Osteoblast (primary cell): ENCODE results near the gene NOP58. TPM values are rescaled to one million over a fixed set of nuclear protein-coding genes. Genes with fewer than 3 reads are reported as not detected.
"Not testable (repeated sequence)": the region's sequence is repeated elsewhere in the genome, so short reads cannot be mapped to it uniquely, and the experiment has no call there.

Experiments
- DNase-seq: peaks from one replicate; pipeline ENCODE4 v3.0.0; 2011; ENCODE audit warnings: low spot score, mixed read lengths; ENCODE audit not compliant: insufficient read length; ENCODE audit errors: missing footprints
- H2AFZ ChIP-seq: 2 replicates; pipeline ENCODE4 v1.6.0; 2011; ENCODE audit warnings: mild to moderate bottlenecking, low read length
- H3K27ac ChIP-seq: 2 replicates; pipeline ENCODE4 v1.5.1; 2011; ENCODE audit warnings: mild to moderate bottlenecking, low read depth, low read length, moderate library complexity
- H3K27me3 ChIP-seq: 2 replicates; pipeline ENCODE4 v1.6.0; 2012; ENCODE audit warnings: mild to moderate bottlenecking, control low read depth, inconsistent platforms, low read length, moderate library complexity; ENCODE audit not compliant: insufficient read depth
- H3K36me3 ChIP-seq: 2 replicates; pipeline ENCODE4 v1.5.1; 2011; ENCODE audit warnings: mild to moderate bottlenecking, low read length, control low read depth, moderate library complexity; ENCODE audit not compliant: insufficient read depth
- H3K4me1 ChIP-seq: 2 replicates; pipeline ENCODE4 v1.5.1; 2011; ENCODE audit warnings: mild to moderate bottlenecking, low read length, control low read depth, moderate library complexity; ENCODE audit not compliant: insufficient read depth
- H3K4me2 ChIP-seq: 2 replicates; pipeline ENCODE4 v1.6.0; 2011; ENCODE audit warnings: mild to moderate bottlenecking, low read length; ENCODE audit not compliant: insufficient read depth
- H3K4me3 ChIP-seq: fragments of 200-600 bp; sonication (generic); 3 replicates; pipeline ENCODE4 v1.5.1; 2012; ENCODE audit warnings: mild to moderate bottlenecking, low read length, inconsistent platforms; ENCODE audit not compliant: insufficient read depth
- H3K79me2 ChIP-seq: 2 replicates; pipeline ENCODE4 v1.6.0; 2012; ENCODE audit warnings: mild to moderate bottlenecking, low read length, control low read depth, inconsistent platforms; ENCODE audit not compliant: insufficient read depth
- H3K9me3 ChIP-seq: 2 replicates; pipeline ENCODE4 v1.5.1; 2011; ENCODE audit warnings: low read depth, low read length, control low read depth
- H4K20me1 ChIP-seq: 2 replicates; pipeline ENCODE4 v1.6.0; 2012; ENCODE audit warnings: mild to moderate bottlenecking, low read length, control low read depth; ENCODE audit not compliant: insufficient read depth
- total RNA-seq: library from RNA; depleted of rRNA; stranded (reverse); fragments of >200 nt; gene quantifications from 2 replicates; pipeline ENCODE4 v1.2.3, GENCODE V29; 2012
- TF ChIP-seq, protein P1 (sequence below): IDR thresholded peaks from 2 replicates; pipeline ENCODE4 v1.5.1; 2011; ENCODE audit warnings: mild to moderate bottlenecking, low read depth, low read length, moderate library complexity; ENCODE audit errors: extremely low read depth

Gene NOP58
- total RNA-seq, 1 donor: 41.3 TPM

DNA sequence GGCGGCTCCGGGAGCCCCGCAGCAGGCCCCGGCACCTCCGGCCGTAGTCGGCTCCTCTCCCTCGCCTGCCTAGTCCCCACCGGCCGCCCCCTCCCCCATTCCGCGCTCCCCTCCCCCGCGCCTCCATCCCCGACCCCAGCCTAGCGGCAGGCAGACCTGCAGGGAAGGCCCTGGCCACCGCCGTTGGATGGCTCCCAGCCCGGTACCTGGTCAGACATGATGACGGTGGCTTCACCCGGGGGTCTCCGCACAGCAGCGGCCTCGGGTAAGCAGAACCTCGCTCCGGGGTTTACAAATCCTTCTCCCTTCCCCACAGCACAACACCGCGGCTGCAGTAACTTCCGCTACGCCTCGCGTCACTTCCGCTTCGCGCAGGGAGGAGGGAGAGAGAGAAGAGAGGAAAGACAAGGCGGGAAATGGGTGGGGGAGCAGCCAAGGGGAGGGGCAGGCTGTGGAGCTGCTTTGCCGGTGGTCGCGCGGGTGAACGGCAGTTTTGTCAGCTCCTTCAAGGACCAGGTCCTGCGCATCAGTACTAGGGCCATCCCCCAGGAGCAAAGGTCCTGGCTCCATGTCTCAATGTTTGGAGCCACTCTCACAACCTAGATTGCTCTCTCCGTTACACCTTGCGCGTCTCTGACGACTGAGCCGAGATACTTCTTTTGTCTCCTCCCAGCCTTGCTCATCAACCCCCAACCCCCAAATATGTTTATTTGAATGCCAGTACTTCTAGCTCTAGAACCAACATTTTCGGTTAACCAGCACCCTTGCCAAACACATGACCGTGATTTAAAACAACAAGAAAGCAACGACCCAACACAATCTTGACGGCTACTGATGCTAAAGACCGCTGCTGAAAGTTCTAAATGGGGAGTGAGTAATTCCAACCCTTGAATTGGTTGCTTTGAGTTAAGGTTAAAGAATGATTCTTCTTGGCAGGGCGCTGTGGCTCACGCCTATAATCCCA lies 27.0 kb upstream of the NOP58 start, which contains the start of gene SUMO1:
Gene SUMO1, minus strand, starts transcription at position 364 of the 964 bp plus-strand sequence. Its CDS starts 146 bp downstream, at position 218.
- DNase-seq: peak; percentile 93
- peaks cover 48% of the 10 kb centered on the region for H3K79me2 ChIP-seq
- no peaks in the 10 kb centered on the region for H3K9me3 ChIP-seq
- H4K20me1 ChIP-seq: peaks cover 30% of the 10 kb centered on the region
- H3K36me3 ChIP-seq: no peaks in the 10 kb centered on the region
- TF ChIP-seq, protein P1, sequence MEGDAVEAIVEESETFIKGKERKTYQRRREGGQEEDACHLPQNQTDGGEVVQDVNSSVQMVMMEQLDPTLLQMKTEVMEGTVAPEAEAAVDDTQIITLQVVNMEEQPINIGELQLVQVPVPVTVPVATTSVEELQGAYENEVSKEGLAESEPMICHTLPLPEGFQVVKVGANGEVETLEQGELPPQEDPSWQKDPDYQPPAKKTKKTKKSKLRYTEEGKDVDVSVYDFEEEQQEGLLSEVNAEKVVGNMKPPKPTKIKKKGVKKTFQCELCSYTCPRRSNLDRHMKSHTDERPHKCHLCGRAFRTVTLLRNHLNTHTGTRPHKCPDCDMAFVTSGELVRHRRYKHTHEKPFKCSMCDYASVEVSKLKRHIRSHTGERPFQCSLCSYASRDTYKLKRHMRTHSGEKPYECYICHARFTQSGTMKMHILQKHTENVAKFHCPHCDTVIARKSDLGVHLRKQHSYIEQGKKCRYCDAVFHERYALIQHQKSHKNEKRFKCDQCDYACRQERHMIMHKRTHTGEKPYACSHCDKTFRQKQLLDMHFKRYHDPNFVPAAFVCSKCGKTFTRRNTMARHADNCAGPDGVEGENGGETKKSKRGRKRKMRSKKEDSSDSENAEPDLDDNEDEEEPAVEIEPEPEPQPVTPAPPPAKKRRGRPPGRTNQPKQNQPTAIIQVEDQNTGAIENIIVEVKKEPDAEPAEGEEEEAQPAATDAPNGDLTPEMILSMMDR: no peak
- H3K4me1 ChIP-seq: peaks cover 13% of the 10 kb centered on the region
- H3K4me3 ChIP-seq: peak within 1 kb of the TSS; percentile 85
- peak within 1 kb of the TSS; percentile 100 for H2AFZ ChIP-seq
- H3K27me3 ChIP-seq: no peaks in the 10 kb centered on the region
- peak within 1 kb of the TSS; percentile 70 for H3K27ac ChIP-seq
- H3K4me2 ChIP-seq: peak within 1 kb of the TSS; percentile 100

DNA sequence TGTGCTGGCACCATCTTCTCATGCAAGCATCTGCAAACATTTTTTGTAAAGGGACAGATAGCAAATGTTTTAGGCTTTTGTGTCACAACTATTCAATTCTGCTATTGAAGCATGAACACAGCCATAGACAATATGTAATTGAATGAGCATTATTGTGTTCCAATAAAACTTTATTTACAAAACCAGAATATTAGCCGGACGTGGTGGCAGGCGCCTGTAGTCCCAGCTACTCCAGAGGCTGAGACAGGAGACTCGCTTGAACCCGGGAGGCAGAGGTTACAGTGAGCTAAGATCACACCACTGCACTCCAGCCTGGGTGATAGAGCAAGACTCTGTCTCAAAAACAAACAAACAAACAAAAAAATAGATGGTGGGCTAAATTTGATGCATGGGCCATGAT lies 17.9 kb upstream of the NOP58 start:
- not testable (repeated sequence) for H4K20me1 ChIP-seq, H3K9me3 ChIP-seq, H3K4me2 ChIP-seq, H3K27me3 ChIP-seq, H3K27ac ChIP-seq, H2AFZ ChIP-seq, H3K79me2 ChIP-seq, H3K36me3 ChIP-seq, H3K4me3 ChIP-seq, H3K4me1 ChIP-seq
- peak; percentile 54 for DNase-seq

DNA sequence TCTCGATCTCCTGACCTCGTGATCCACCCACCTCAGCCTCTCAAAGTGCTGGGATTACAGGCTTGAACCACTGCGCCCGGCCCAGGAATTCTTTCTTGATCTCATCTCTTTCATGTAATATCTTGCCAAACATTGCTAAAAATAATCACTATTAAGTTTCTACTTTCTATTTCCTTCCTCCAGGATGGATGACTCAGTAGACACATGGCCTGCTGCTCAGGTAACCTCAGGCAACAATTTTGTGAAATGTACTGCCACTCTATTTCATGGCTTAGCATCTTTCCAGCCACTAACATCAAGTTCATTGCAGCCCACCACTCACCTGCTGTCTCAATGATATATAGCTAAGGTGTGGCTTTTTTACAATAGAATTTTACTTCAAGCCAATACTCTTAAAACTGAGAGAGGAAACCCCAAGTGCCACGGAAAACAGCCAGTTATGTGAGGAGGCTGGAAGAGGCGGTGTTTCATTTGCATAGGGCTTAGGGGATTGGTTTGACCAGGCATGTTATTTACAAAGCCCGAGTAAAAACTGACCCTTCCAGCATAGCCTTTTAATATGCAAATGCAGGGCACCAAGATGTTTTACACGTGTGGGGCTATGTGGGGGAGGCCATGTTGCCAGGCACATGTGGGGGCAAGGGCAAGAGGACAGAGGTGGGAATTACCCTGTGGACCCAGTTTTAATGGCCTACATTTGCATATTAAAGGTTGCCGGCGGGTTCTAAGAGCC lies 15.9 kb upstream of the NOP58 start:
- no peaks in the 10 kb centered on the region for H3K36me3 ChIP-seq
- peak overlapping the region; percentile 51 for H2AFZ ChIP-seq
- TF ChIP-seq, protein P1: no peak
- no peaks in the 10 kb centered on the region for H3K27me3 ChIP-seq
- no peaks in the 10 kb centered on the region for H4K20me1 ChIP-seq
- no peaks in the 10 kb centered on the region for H3K9me3 ChIP-seq
- no peaks in the 10 kb centered on the region for H3K4me1 ChIP-seq
- no peak for DNase-seq
- H3K4me3 ChIP-seq: no peak overlapping the region
- no peak overlapping the region for H3K4me2 ChIP-seq
- no peaks in the 10 kb centered on the region for H3K79me2 ChIP-seq
- H3K27ac ChIP-seq: no peak overlapping the region

DNA sequence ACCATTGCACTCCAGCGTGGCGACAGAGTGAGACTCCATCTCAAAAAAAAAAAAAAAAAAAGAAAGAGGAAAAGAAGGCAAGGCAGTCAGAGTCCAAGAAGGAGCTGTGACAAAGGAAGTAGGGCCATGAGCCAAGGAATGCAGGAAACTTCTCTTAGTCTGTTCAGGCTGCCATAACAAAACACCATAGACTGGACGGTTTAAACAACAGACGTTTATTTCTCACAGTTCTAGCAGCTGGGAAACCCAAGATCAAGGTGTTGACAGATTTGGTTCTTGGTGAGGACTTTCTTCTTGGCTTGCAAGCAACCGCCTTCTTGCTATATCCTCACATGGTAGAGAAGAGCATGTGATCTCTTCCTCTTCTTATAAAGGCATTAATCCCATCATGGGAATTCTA lies 14.1 kb upstream of the NOP58 start:
- H3K36me3 ChIP-seq: no peaks in the 10 kb centered on the region
- no peak for DNase-seq
- H4K20me1 ChIP-seq: no peaks in the 10 kb centered on the region
- no peaks in the 10 kb centered on the region for H3K27me3 ChIP-seq
- TF ChIP-seq, protein P1: no peak
- no peak overlapping the region for H3K4me2 ChIP-seq
- H3K79me2 ChIP-seq: no peaks in the 10 kb centered on the region
- no peaks in the 10 kb centered on the region for H3K9me3 ChIP-seq
- no peak overlapping the region for H3K27ac ChIP-seq
- no peak overlapping the region for H3K4me3 ChIP-seq
- H2AFZ ChIP-seq: no peak overlapping the region
- no peaks in the 10 kb centered on the region for H3K4me1 ChIP-seq
